ENCODE data around the gene SUSD6. TPM values are rescaled to one million over a fixed set of nuclear protein-coding genes. Genes with fewer than 3 reads are reported as not detected.

The SUSD6 gene
- polyA plus RNA-seq, 3 donors, result 9.1 to 24.4 (median 10.7) TPM

- 52 to 86% (median 84%) methylated on average over 1 of the region's 1 CpG for WGBS, 3 donors
Observed at GRCh38 chr14:69661194-69661537, 49.8 kb downstream of the SUSD6 start.

GRCh38 chr14:69662636-69663299, 51.4 kb downstream of the SUSD6 start:
- no peak overlapping the region for H3K27ac ChIP-seq (ENCODE audit: low read depth, low read length)
- WGBS, 3 donors, result 96 to 100% (median 97%) methylated on average over 1 of the region's 1 CpG

More at GRCh38 chr14:69661194-69661537, 49.8 kb downstream of the SUSD6 start:
- H3K27ac ChIP-seq (ENCODE audit: low read depth, low read length), result no peak overlapping the region

- WGBS, 3 donors, result 13 to 61% (median 45%) methylated on average over 3 of the region's 3 CpGs
- no peak overlapping the region for H3K27ac ChIP-seq (ENCODE audit: low read depth, low read length)
Observed at GRCh38 chr14:69663300-69663643, 51.9 kb downstream of the SUSD6 start.

GRCh38 chr14:69664265-69664664, 52.9 kb downstream of the SUSD6 start:
- 52 to 89% (median 60%) methylated on average over 4 of the region's 4 CpGs for WGBS, 3 donors
- no peak overlapping the region for H3K27ac ChIP-seq (ENCODE audit: low read depth, low read length)

GRCh38 chr14:69664865-69665526, 53.6 kb downstream of the SUSD6 start:
- 63 to 75% (median 71%) methylated on average over 7 of the region's 7 CpGs for WGBS, 3 donors
- H3K27ac ChIP-seq (ENCODE audit: low read depth, low read length), result peak overlapping the region; percentile 51

GRCh38 chr14:69665631-69666030, 54.2 kb downstream of the SUSD6 start:
- no peak overlapping the region for H3K27ac ChIP-seq (ENCODE audit: low read depth, low read length)
- 67 to 89% (median 74%) methylated on average over 1 of the region's 1 CpG for WGBS, 3 donors

GRCh38 chr14:69666112-69666511, 54.7 kb downstream of the SUSD6 start:
- 41 to 57% (median 55%) methylated on average over 3 of the region's 3 CpGs for WGBS, 3 donors
- H3K27ac ChIP-seq (ENCODE audit: low read depth, low read length), result no peak overlapping the region

GRCh38 chr14:69666690-69667211, 55.4 kb downstream of the SUSD6 start:
- H3K27ac ChIP-seq (ENCODE audit: low read depth, low read length), result peak overlapping the region; percentile 22
- 67 to 74% (median 68%) methylated on average over 2 of the region's 2 CpGs for WGBS, 3 donors

GRCh38 chr14:69667938-69668335, 56.5 kb downstream of the SUSD6 start:
- H3K27ac ChIP-seq (ENCODE audit: low read depth, low read length), result no peak overlapping the region
- 61 to 70% (median 69%) methylated on average over 4 of the region's 4 CpGs for WGBS, 3 donors

GRCh38 chr14:69669375-69669774, 58.0 kb downstream of the SUSD6 start:
- no peak overlapping the region for H3K27ac ChIP-seq (ENCODE audit: low read depth, low read length)
- 76 to 86% (median 84%) methylated on average over 2 of the region's 2 CpGs for WGBS, 3 donors

GRCh38 chr14:69670093-69670492, 58.7 kb downstream of the SUSD6 start:
- WGBS, 3 donors, result 42 to 78% (median 55%) methylated on average over 1 of the region's 1 CpG
- no peak overlapping the region for H3K27ac ChIP-seq (ENCODE audit: low read depth, low read length)

- H3K27ac ChIP-seq (ENCODE audit: low read depth, low read length), result no peak overlapping the region
- WGBS, 3 donors, result 73 to 79% (median 78%) methylated on average over 8 of the region's 8 CpGs
Observed at GRCh38 chr14:69671365-69672030, 60.1 kb downstream of the SUSD6 start.

GRCh38 chr14:69672356-69672755, 61.0 kb downstream of the SUSD6 start:
- H3K27ac ChIP-seq (ENCODE audit: low read depth, low read length), result no peak overlapping the region
- WGBS, 3 donors, result 60 to 89% (median 83%) methylated on average over 1 of the region's 1 CpG

GRCh38 chr14:69673104-69673503, 61.7 kb downstream of the SUSD6 start:
- no peak overlapping the region for H3K27ac ChIP-seq (ENCODE audit: low read depth, low read length)

- no peak overlapping the region for H3K27ac ChIP-seq (ENCODE audit: low read depth, low read length)
- 25 to 40% (median 25%) methylated on average over 9 of the region's 9 CpGs for WGBS, 3 donors
Observed at GRCh38 chr14:69673578-69674305, 62.3 kb downstream of the SUSD6 start.

- 49 to 67% (median 58%) methylated on average over 3 of the region's 3 CpGs for WGBS, 3 donors
- no peak overlapping the region for H3K27ac ChIP-seq (ENCODE audit: low read depth, low read length)
Observed at GRCh38 chr14:69674546-69675244, 63.3 kb downstream of the SUSD6 start.

GRCh38 chr14:69675245-69675583, 63.8 kb downstream of the SUSD6 start:
- H3K27ac ChIP-seq (ENCODE audit: low read depth, low read length), result no peak overlapping the region
- WGBS, 3 donors, result 14 to 52% (median 34%) methylated on average over 1 of the region's 1 CpG

- 80 to 86% (median 83%) methylated on average over 2 of the region's 2 CpGs for WGBS, 3 donors
- no peak overlapping the region for H3K27ac ChIP-seq (ENCODE audit: low read depth, low read length)
Observed at GRCh38 chr14:69675877-69676416, 64.6 kb downstream of the SUSD6 start.
